Activated naive CD8-positive, alpha-beta T cell treated with anti-CD3 and anti-CD28 coated beads, Interleukin-2, amount 50 U/mL, for 16 hours (primary cell): Measurements from ENCODE around the gene PDE7B.

ENCODE experiments used
- DNase-seq: peaks from one replicate; pipeline ENCODE4 v3.0.0-alpha.2; 2020; ENCODE audit warnings: low read depth, low spot score

Gene PDE7B

DNA sequence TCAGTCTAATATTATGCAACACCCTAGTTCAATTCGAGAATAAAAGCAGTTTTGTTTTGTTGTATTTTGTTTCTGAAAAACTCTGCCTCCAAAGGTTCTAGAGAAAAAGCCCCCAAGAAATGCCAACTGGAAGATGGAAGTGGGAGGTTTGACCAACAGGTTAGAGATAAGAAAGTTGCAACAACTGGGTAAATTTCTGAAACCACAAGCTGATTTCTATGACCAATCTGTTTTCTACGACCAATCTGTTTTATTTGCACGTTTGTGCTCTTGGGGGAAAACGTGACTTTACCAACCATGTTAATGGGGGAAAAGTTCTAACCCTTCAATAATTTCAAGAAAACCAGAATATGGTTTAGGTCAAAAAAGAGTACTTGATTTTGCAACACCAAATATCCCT is 173.2 kb downstream of the PDE7B start:
- no peak for DNase-seq

GRCh38 chr6:136025736-136026135 is 174.2 kb downstream of the PDE7B start:
- no peak for DNase-seq

GRCh38 chr6:136030131-136030530 is 178.6 kb downstream of the PDE7B start:
- no peak for DNase-seq

GRCh38 chr6:136031982-136032381 is 180.5 kb downstream of the PDE7B start:
- no peak for DNase-seq

DNA sequence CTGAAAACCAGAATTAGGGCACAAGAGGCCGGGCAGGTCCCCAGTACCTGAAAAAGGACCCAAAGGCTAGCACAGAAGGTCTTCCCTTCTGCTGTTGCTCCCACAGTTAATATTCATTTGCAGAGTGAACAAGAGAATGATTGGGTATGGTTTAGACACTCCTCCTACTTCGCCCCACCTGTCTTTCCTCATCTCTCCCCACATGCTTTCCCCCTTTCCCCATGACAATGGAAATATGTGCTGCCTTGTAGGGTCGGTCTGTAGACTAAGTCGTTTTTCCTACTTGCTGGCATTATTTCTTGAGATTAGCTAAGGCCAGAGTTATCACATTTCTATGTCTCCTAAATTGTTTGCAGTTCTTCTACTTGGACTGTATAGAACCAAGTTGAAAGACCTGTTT is 181.9 kb downstream of the PDE7B start:
- no peak for DNase-seq

GRCh38 chr6:136034422-136034821 is 182.9 kb downstream of the PDE7B start:
- DNase-seq = no peak

- DNase-seq = no peak
Measured at GRCh38 chr6:136035378-136036070, 184.0 kb downstream of the PDE7B start.

DNA sequence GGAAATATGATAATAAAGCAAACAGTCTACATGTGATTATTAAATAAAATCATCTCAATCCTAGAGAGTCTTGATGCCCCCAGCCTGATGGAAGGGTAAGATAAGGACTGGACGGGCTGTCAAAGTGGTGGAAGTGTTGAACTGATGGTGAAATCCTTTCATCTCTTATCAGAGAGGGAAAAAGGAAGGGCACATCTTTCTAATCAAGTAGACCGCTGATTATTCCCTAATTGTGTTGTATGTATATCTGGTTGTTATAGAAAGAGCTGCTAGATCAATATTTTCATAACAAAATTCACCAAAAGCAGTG is 184.5 kb downstream of the PDE7B start:
- no peak for DNase-seq

- DNase-seq = no peak
Measured at GRCh38 chr6:136036601-136037000, 185.1 kb downstream of the PDE7B start.

GRCh38 chr6:136037242-136037875 is 185.9 kb downstream of the PDE7B start:
- DNase-seq = no peak

DNA sequence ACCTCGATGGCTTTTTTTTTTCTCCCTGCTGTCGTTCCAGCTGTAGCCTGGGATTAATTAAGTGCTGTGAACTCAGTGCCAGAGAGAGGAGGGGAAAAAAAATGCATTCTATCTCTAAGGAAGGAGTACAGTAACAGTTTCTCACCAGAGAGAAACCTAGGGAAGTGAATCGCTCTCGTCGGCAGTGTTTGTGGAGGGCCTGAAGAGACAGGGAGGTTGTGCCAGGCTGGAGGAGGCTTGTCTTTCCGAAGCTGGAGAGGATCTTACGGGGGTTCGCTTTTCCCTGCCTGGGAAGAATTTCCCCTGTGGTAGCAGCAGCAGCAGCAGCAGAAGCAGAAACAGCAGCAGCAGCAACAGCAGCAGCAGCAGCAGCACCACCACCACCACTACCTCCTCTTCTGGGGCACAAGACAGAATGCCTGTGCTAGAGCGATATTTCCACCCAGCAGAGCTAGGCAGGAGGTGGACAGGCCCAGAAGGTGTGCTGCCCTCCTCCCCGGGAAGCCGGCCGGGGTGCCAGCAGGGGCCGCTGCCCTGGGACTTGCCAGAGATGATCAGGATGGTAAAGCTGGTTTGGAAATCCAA is 186.5 kb downstream of the PDE7B start:
- DNase-seq = no peak

DNA sequence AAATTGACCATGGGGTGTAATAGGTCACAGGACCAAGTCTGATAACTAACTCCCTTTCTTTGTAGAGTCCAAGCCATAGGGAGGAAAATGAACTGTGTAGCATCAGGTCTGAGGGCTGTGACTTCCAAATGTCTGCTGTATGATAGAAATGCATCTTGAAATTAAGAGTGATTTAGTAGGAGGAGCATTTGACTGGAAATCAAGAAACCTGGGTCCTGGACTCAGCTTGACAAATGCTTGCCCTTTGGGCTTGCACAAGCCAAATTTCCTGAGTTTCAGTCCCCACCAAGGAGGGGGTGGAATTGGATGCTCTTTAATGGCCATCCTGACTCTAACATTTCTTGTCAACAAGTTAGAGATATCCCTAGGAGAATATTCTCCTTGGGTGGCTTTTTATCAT is 187.0 kb downstream of the PDE7B start:
- no peak for DNase-seq

GRCh38 chr6:136039185-136039584 is 187.7 kb downstream of the PDE7B start:
- no peak for DNase-seq

- no peak for DNase-seq
Measured at GRCh38 chr6:136050475-136050874, 199.0 kb downstream of the PDE7B start.

DNA sequence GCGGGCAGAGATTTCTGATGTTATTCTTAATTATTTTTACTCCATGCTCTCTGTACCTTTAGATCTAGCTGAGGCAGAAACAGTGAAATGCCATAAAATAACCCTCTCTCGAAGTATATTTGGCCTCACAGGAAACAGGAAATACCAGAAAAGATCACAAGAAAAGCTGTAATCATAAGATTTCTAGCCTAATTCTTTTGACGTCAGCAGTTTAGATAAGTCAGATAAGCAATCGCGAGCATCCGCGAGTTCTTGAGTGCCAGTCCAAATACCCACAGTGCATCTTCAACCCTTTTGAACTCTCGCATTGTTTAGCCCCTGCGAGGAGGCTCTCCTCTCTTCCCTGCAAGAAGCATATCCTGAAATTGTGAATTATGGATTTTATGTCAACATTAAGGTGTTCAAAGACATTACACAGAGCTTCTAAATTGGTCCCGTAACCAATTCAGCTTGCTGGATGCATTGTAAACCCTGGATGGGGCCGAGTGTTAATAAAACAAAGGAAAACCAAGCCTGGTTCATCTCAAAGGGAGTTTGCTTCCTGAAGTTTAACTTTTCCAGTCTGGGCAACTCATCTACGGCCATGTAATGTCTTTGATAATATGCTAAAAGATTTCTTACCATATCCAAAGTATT is 199.8 kb downstream of the PDE7B start:
- DNase-seq = no peak

DNA sequence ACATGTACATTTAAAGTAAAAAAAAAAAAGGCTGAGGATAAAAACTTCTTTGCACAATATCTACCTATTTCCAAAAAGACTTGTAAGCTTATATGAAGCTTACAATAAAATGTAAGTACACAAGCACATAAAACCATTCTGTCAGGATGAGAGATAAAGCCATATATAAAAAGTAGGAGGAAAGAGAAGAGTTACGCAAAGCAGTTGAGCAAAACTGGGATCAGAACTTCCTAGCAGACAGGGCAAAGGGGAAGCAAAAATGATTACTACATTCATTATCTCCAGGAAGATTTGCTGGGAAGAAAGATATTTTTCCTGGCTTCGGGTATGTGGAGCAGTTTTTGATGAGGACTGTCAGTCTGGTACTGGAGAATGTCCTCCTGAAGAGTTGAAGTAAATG is 200.5 kb downstream of the PDE7B start:
- no peak for DNase-seq

DNA sequence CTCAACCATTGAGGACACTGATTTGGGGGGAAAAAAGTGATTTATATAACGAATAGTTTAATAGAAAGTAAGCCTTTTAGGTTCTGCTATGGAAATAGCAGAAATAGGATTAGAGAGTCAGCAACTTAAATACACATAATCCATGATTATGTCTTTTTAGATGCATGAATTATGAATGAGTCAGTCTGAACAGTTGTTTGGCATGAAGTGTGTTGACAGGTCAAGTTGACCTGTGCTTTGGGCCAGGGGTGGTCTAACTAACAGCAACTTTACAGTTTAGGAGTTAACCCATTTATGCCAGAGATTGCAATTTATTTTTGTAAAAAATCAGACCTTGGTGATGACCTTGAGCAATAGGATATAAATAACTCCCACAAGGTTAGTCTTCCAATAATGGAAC is 207.4 kb downstream of the PDE7B start:
- DNase-seq = no peak

- no peak for DNase-seq
Measured at GRCh38 chr6:136059308-136059707, 207.8 kb downstream of the PDE7B start.

GRCh38 chr6:136060052-136060451 is 208.6 kb downstream of the PDE7B start:
- DNase-seq = no peak

DNA sequence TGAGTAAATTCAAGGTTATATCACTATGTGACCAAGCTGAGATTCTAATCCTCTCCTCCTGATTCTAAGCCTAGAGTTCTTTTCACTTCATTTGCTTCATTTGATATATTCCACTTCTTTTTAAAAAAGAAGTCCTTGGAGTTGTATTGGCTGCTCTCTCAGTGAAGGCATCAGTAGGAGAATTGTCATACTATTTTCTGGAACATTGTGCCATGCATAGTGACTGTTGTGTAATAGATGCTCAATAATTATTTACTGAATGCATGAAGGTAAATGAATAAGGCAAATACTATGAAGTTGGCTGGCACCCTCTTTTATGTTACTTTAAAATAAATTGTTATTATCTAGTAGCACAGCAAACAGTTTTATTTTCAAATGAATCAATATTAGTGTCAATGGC is 209.3 kb downstream of the PDE7B start:
- no peak for DNase-seq

DNA sequence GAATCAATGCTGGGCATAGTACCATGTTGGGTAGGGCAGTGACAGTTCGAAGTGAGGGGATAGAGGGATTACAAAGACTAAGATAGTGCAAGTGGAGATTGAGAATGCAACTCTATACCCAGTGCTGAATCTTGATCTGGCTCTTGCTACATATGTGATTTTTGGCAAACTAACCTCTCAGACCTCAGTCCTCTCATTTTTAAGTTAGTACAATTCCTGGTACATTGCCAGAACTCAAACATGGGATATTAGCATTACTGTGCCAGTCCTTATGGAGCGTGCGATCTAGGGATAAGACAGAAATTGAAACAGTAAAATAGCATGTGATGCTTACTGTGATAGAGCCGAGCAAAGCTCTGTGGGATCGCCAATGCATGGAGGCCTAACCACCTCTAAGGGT is 210.2 kb downstream of the PDE7B start:
- DNase-seq = no peak

DNA sequence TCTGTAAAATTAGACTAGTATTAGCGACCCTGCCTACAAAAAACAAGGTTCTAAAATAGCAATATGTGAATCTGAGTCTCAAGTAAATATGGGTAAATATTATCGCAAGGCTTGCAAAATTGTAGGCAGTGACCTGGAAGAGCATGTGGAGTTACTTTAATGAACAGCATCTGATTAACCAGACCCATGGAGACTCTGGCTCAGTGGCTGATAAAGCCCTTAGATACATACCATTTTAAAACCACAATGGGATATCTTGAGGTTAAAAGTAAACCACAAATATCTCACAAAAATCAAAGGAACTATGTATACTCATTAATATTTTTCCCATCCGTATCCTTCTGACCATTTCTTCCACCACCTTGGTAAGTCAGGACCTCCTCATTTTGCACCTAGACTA is 211.6 kb downstream of the PDE7B start:
- no peak for DNase-seq

DNA sequence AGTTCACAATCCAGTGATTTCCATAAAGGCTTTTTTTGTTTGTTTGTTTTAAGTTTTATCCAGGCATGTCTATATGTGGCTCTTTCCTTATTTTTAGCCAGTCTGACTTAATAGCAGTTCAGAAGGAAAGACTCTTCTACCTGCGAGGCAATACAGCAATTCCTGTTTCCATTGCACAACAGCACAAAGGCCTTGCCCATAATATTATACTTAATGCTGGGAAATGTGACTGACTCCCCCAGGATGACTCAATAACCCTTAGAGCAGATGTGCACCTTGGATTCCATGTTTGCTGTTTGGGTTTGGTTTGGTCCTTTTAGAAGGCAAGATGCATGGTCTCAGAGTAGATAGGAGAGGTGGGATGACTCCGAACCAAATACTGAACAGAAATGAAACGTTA is 214.5 kb downstream of the PDE7B start:
- no peak for DNase-seq
